ENCODE data around the gene BPGM. TPM values are rescaled to one million over a fixed set of nuclear protein-coding genes. Genes with fewer than 3 reads are reported as not detected.

Gene BPGM
- total RNA-seq, result 10 to 100 TPM; 23.7 to 24.9 TPM

DNA sequence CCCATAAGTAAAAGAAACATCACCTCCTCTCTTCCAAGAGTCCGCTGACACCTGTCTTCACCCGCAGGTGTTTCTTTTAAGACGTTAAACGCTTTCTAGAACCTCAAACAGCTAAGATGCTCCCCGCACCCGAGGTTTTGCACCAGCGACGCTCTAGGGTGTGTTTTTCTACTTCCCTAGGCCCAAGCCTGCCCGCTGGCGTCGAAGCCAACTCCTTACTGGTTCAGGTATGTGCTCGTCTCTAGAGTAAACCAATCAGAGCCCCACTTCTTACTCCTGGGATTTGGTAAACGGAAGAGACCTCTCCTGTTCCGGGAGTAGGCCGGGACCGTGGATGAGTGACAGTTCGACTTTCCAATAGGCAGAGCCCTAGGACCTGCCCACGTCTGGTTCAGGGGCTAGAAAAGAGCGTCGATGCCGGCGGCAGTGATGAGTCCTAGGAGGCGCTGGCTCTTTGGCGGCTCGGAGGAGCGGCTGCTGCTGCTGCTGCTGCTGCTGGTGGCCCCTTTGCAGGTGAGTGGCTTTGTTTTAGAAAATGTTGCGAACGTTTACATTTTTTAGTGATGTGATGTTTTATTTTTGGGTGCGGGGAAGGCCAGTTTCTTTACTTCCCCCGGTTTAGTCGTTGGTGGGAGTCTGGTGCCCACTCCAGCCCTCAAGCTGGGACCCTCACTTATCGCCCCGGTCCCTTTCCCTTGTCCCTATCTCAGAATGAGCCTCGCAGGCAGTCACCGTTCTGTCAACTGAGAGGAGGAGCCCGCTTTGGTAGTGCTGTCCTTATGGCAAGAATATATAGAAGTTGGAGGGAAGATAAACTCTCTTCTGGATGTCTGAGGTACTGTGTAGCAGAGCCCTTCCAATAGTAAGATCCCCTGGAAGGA lies at the start of gene BPGM:
BPGM (plus strand) TSS at position 429 of the 881 bp plus-strand sequence. CDS start 14,655 bp downstream, outside the sequence.
- Mint-ChIP-seq H3K9me3 (peaks cover 2% of the 10 kb centered on the region), H3K4me3 (no peak within 1 kb of the TSS), H3K36me3 (peaks cover 8% of the 10 kb centered on the region), H3K4me1 (ENCODE audit: low read depth) (peaks cover 32% of the 10 kb centered on the region), H3K27me3 (no peaks in the 10 kb centered on the region), H3K27ac (no peak within 1 kb of the TSS)
- POLR2A ChIA-PET, result interaction anchor here (0.7 to 2.7 kb wide), 16 partner anchors 8 to 524 kb away, joined by 3 to 14 read pairs (median 3); partner anchors contain the start of genes SLC35B4 and TMEM140
- intact Hi-C loops (cut with micrococcal nuclease), result loop anchor here (1.0 to 5.0 kb wide), 12 partner anchors 10 to 1330 kb away; partner anchors contain the start of genes AKR1B1, MTPN, NUP205 and STMP1
- DNase-seq, result peak; percentile 98
- CTCF ChIA-PET, result interaction anchor here (0.7 to 2.5 kb wide), 16 partner anchors 11 to 340 kb away, joined by 3 to 18 read pairs (median 4); partner anchors contain the start of gene AGBL3

DNA sequence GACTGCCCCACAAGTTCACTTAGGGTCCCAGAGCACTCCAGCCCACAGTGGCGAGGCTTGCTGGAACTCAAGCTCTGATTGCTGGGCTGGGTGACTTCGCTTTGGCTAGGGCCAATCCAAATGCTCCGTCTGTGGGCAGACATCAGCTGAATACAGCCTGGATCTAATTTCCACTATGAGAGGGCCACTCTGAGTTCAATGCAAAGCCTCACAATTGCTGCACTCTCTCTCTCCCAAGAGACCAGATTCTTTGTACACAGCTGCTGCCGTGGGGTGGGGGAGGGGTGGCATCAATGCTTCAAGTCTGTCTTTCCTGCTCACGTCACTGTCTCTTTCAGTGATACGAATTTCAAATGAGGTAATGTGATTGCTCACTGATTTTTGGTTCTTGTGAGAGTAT lies 47.3 kb upstream of the BPGM start:
- no peaks in the 10 kb centered on the region for H3K4me1 Mint-ChIP-seq (ENCODE audit: low read depth)
- no peak overlapping the region for H3K27ac Mint-ChIP-seq
- DNase-seq, result no peak
- ChIA-PET POLR2A (no interaction called here), CTCF (interaction anchor here (1.4 kb wide), 1 partner anchor 85 kb away, joined by 4 read pairs; no protein-coding TSS in a partner anchor)
- intact Hi-C loops (cut with micrococcal nuclease), result no loop called here
- peaks cover 10% of the 10 kb centered on the region for H3K27me3 Mint-ChIP-seq
- no peaks in the 10 kb centered on the region for H3K36me3 Mint-ChIP-seq
- no peak overlapping the region for H3K4me3 Mint-ChIP-seq
- H3K9me3 Mint-ChIP-seq, result peaks cover 3% of the 10 kb centered on the region

DNA sequence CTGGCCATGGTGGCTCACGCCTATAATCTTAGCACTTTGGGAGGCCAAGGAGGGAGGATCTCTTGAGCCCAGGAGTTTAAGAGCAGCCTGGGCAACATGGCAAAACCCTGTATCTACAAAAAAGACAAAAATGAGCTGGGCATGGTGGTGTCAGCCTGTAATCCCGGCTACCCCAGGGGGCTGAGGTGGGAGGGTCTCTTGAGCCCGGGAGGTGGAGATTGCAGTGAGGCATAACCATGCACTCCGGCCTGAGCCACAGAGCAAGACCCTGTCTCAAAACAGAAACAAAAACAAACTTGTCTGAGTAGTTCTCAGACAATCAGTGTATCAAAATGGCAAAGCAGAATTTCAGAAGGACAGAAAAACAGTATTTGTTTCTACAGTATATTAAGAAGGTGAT lies 45.2 kb upstream of the BPGM start:
- Mint-ChIP-seq H3K27ac (no peak overlapping the region), H3K36me3 (no peaks in the 10 kb centered on the region), H3K4me1 (ENCODE audit: low read depth) (peaks cover 1% of the 10 kb centered on the region), H3K9me3 (peaks cover 3% of the 10 kb centered on the region), H3K27me3 (peaks cover 18% of the 10 kb centered on the region), H3K4me3 (no peak overlapping the region)
- intact Hi-C loops (cut with micrococcal nuclease), result no loop called here
- ChIA-PET CTCF (interaction anchor here (0.6 to 2.1 kb wide), 2 partner anchors 152 to 169 kb away, joined by 5 to 9 read pairs; no protein-coding TSS in a partner anchor), POLR2A (no interaction called here)
- no peak for DNase-seq

DNA sequence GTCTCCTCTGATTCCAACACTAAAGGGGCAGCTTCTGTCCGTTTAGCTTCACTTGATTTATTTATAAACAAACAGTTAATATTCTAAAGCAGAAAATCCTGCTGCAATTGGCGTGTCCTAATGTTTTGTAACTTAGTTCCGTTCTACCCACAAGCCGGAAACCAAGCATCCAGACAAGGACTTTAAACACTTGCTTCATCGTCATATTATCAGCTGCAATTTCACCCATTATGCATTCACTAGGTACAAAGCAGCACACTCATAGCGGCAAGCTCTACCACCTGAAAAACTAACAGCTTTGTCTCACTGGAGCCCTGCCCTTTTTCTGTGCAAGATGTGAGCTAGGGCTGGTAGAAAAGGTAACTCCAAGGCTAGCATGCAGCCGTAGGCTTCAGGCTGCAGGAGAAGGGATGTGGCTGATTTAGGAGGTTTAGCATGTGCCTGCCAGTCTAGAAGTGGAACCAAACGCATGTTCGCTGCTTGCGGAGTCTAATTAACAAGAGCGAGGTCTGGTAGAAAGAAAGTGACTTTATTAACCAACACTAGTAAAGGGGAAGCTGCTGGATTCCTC lies 43.7 kb upstream of the BPGM start:
- intact Hi-C loops (cut with micrococcal nuclease), result no loop called here
- no peak overlapping the region for H3K4me3 Mint-ChIP-seq
- POLR2A ChIA-PET, result no interaction called here
- CTCF ChIA-PET, result interaction anchor here (0.6 to 2.1 kb wide), 5 partner anchors 8 to 192 kb away, joined by 3 to 9 read pairs (median 3); no protein-coding TSS in a partner anchor
- peaks cover 27% of the 10 kb centered on the region for H3K27me3 Mint-ChIP-seq
- peaks cover 3% of the 10 kb centered on the region for H3K4me1 Mint-ChIP-seq (ENCODE audit: low read depth)
- H3K36me3 Mint-ChIP-seq, result no peaks in the 10 kb centered on the region
- no peak overlapping the region for H3K27ac Mint-ChIP-seq
- H3K9me3 Mint-ChIP-seq, result peaks cover 3% of the 10 kb centered on the region
- no peak for DNase-seq

DNA sequence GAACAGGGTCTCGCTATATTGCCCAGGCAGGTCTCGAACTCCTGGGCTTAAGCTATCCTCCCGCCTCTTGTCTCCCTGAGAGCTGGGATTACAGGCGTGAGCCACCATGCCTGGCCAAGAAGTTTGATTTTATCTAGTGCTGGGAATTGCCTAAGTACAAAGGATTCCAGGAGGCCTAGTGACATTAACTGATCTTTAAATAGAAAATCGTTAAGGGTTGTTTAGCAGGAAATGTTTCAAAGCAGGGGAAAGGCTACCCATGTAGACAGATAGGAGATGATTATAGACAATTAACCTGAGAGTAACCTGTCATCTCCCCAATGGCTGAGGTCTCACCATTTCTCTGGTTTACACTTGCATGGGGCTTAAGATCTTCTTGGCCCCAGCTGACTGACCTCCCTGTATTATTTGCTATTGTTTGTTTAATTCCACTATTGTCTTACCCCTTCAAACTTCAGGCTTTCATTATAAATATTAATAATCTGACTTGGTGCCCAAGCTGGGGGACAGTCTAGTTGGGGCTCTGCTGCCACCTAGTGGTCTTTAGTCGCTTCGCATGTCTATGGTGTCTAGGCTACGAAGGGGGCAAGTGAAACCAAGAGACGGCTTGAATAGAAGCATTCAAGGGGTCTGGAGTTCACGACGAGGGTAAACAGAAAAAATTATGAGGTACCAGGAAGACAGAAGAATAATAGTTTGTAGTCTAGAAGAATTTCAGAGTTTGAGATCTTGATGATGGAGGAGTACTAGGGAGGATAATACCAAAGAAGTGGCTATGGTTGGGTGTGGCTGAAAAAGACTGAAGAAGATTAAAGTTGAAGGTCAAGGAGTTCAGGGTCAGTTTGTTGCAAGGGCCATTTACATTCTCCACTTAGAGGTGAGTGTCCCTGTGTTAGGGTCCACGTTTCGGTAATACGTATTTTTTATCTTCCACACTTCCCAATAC lies 40.4 kb upstream of the BPGM start:
- DNase-seq, result peak; percentile 69
- ChIA-PET CTCF (interaction anchor here (0.6 to 5.7 kb wide), 18 partner anchors 11 to 563 kb away, joined by 3 to 90 read pairs (median 4); partner anchors contain the start of genes AGBL3 and AKR1B15), POLR2A (no interaction called here)
- intact Hi-C loops (cut with micrococcal nuclease), result loop anchor here (1.0 to 2.0 kb wide), 3 partner anchors 59 to 174 kb away; no protein-coding TSS in a partner anchor
- Mint-ChIP-seq H3K9me3 (no peaks in the 10 kb centered on the region), H3K4me1 (ENCODE audit: low read depth) (peaks cover 3% of the 10 kb centered on the region), H3K4me3 (no peak overlapping the region), H3K27me3 (peaks cover 20% of the 10 kb centered on the region), H3K36me3 (no peaks in the 10 kb centered on the region), H3K27ac (no peak overlapping the region)

DNA sequence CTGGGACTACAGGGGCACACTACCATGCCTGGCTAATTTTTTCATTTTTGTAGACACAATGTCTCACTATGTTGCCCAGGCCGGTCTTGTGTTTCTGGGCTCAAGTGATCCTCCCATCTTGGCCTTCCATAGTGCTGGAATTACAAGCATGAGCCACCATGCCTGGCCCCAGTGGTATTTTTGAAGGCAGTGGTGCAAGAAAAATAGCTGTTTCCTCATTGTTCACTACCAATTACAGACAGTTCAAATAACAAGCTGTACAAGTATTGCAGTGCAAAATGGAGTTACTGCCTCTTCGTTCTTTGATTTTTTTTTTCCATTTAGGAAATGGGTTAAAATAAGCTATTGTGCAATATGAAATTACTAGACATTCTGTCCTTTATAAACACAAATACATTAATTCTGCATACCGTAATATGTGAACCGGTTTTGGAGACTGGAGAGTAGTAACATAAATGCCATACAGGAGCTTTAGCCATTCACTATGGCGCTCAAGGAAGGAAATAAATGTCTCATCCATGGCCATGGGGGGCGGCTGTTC lies 35.0 kb upstream of the BPGM start:
- Mint-ChIP-seq H3K4me1 (ENCODE audit: low read depth) (peaks cover 12% of the 10 kb centered on the region), H3K4me3 (no peak overlapping the region), H3K36me3 (no peaks in the 10 kb centered on the region), H3K9me3 (peaks cover 5% of the 10 kb centered on the region), H3K27ac (no peak overlapping the region), H3K27me3 (peaks cover 20% of the 10 kb centered on the region)
- ChIA-PET CTCF (interaction anchor here (0.9 to 1.5 kb wide), 5 partner anchors 91 to 375 kb away, joined by 3 to 5 read pairs (median 4); partner anchors contain the start of gene AGBL3), POLR2A (no interaction called here)
- no peak for DNase-seq
- intact Hi-C loops (cut with micrococcal nuclease), result loop anchor here (5.0 kb wide), 1 partner anchor 331 kb away; no protein-coding TSS in a partner anchor

DNA sequence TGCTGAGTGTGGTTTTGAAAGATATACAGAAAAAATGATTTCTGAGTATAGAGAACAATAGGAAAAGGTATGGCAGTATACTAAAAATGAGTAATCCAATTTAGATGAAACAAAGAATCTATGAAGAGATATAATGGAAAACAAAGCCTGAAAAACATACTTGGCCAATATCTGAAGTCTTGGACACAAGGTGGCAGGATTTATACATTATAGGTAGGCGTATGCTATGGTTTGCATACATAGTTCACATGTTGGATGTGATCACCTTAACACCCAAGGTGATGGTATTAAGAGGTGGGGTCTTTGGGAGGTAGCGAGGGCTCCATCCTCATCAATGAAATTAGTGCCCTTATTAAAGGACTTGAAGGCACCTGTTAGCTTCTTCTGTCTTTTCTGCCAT lies 34.5 kb upstream of the BPGM start:
- Mint-ChIP-seq H3K4me1 (ENCODE audit: low read depth) (peaks cover 12% of the 10 kb centered on the region), H3K27me3 (peaks cover 19% of the 10 kb centered on the region), H3K36me3 (no peaks in the 10 kb centered on the region), H3K4me3 (no peak overlapping the region), H3K9me3 (peaks cover 5% of the 10 kb centered on the region), H3K27ac (no peak overlapping the region)
- CTCF ChIA-PET, result interaction anchor here (0.9 to 1.5 kb wide), 5 partner anchors 91 to 374 kb away, joined by 3 to 5 read pairs (median 4); partner anchors contain the start of gene AGBL3
- POLR2A ChIA-PET, result no interaction called here
- intact Hi-C loops (cut with micrococcal nuclease), result loop anchor here (5.0 kb wide), 1 partner anchor 330 kb away; no protein-coding TSS in a partner anchor
- DNase-seq, result no peak

DNA sequence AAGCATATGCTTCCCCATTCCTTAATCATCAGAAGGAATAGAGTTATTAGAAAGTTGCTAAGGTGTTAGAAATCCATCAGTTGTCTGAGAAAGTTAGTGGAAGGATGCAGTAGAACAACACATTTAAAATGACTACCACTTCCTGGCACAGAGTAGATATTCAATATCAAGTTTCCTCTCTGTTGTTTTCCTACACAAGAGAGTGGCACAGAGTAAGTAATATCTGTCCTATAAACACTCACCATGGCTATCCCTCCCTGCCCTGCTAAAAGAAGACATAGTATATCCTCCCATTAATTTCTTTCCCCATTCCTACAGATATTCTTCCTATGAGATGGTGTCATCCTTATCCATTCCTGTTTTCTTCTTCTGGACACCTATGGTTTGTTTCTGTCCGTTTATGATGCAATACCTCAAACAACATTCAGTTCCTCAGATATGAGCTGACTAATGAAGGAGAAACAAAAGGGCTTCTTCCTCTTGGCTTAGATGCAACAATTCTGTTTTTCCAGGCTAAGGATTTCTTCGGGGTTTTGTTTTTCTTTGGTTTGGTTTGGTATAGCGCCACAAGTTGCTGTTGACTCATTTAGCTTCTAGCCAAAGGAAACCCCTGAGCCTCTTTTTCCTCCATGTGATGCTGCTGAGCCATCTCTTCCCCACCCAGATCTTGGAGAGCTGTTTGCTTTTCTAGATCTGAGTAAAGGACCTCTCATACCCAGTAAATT lies 32.9 kb upstream of the BPGM start:
- ChIA-PET POLR2A (interaction anchor here (0.6 to 1.0 kb wide), 2 partner anchors 32 to 34 kb away, joined by 3 to 4 read pairs; no protein-coding TSS in a partner anchor), CTCF (interaction anchor here (0.6 to 1.3 kb wide), 3 partner anchors 99 to 181 kb away, joined by 3 to 6 read pairs (median 5); no protein-coding TSS in a partner anchor)
- Mint-ChIP-seq H3K36me3 (no peaks in the 10 kb centered on the region), H3K4me1 (ENCODE audit: low read depth) (peaks cover 12% of the 10 kb centered on the region), H3K27ac (no peak overlapping the region), H3K27me3 (peaks cover 15% of the 10 kb centered on the region), H3K9me3 (peaks cover 5% of the 10 kb centered on the region), H3K4me3 (no peak overlapping the region)
- intact Hi-C loops (cut with micrococcal nuclease), result loop anchor here (1.0 to 5.0 kb wide), 4 partner anchors 33 to 329 kb away; partner anchors contain the start of gene BPGM
- peak; percentile 61 for DNase-seq

DNA sequence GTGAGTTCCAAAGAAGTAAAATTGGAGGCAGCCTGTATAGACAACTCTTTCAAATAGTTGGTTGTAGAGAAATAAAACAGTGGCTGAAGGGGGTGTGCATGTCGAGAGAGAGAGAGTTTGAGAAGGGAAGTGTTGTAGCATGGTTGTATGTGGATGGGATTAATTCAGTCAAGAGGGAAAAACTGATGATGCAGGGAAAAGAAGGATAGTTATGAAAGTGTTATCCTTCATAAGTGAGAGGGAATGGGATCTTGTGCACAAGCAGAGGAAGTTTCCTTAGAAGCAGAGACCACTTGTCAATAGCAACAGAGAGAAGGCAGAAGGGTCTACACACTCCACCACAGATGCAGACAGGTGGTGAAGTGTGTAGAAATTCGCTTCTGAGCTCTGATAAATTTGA lies 30.0 kb upstream of the BPGM start:
- intact Hi-C loops (cut with micrococcal nuclease), result no loop called here
- CTCF ChIA-PET, result interaction anchor here (2.6 kb wide), 1 partner anchor 10 kb away, joined by 11 read pairs; no protein-coding TSS in a partner anchor
- peaks cover 5% of the 10 kb centered on the region for H3K9me3 Mint-ChIP-seq
- H3K4me3 Mint-ChIP-seq, result no peak overlapping the region
- H3K36me3 Mint-ChIP-seq, result no peaks in the 10 kb centered on the region
- H3K27ac Mint-ChIP-seq, result no peak overlapping the region
- H3K4me1 Mint-ChIP-seq (ENCODE audit: low read depth), result peaks cover 12% of the 10 kb centered on the region
- POLR2A ChIA-PET, result no interaction called here
- H3K27me3 Mint-ChIP-seq, result peaks cover 20% of the 10 kb centered on the region
- DNase-seq, result no peak

DNA sequence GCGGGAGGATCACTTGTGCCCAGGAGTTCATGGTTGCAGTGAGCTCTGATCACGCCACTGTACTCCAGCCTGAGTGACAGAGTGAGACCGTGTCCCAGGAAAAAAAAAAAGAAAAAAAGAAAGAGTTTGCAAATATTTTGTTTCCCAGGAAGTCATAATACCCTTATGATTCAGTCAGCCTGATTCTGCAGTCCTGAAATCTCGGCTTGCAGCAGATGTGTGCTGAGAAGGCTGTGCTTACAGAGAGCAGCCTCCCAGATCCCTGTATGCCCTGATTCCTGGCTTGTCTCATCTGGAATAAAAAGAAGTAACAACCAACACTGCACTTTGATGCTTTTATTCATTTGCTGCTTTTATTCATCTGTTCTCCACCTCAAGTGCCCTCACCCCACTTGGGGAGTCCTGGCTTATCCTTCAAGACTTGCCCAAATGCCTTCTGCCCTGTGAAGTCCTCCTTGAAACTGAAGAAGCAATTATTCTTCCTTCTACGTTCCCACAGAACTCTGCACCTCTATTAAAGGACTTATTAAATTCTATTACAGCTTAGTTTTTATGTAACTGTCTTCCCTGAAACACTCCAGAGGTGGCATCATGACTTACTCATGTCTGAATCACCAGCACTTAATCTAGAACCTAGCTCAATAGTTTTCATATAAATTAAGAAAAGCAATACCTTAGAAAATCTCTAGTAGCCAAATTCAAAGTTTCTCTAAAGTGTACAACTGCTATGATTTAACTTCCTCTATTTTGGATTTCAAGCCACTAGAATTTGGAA lies 27.7 kb upstream of the BPGM start:
- intact Hi-C loops (cut with micrococcal nuclease), result no loop called here
- Mint-ChIP-seq H3K4me3 (no peak overlapping the region), H3K4me1 (ENCODE audit: low read depth) (peaks cover 4% of the 10 kb centered on the region), H3K27me3 (peaks cover 34% of the 10 kb centered on the region), H3K27ac (no peak overlapping the region), H3K9me3 (no peaks in the 10 kb centered on the region), H3K36me3 (no peaks in the 10 kb centered on the region)
- DNase-seq, result no peak
- POLR2A ChIA-PET, result no interaction called here
- CTCF ChIA-PET, result interaction anchor here (3.1 to 3.6 kb wide), 2 partner anchors 10 to 13 kb away, joined by 19 to 23 read pairs; no protein-coding TSS in a partner anchor
